Aorta (tissue), 5 donors: ENCODE results near the gene ARHGAP11A. TPM values are rescaled to one million over a fixed set of nuclear protein-coding genes. Genes with fewer than 3 reads are reported as not detected.
A peak's percentile ranks its signal among the peaks of the same experiment; 100 is the strongest.

Experiments
- ATAC-seq: fragments of 200-7000 bp; cut with Tn5 transposase; one replicate; pipeline ENCODE4 v1.9.1; 2022; ENCODE audit warnings: moderate library complexity; ENCODE audit not compliant: low FRiP score
- DNase-seq, 2 donors: peaks; one replicate each; pipeline ENCODE4 v3.0.0-alpha.2; 2020
- H3K27ac ChIP-seq, 2 donors: one replicate each; pipeline ENCODE4 v1.5.1; 2013; ENCODE audit warnings: low read length in 2 of 2, mild to moderate bottlenecking in 2 of 2, moderate library complexity in 2 of 2, control low read depth in 1 of 2, inconsistent platforms in 1 of 2, low read depth in 1 of 2
- H3K27me3 ChIP-seq, 2 donors: one replicate each; pipeline ENCODE4 v1.6.1; 2013; ENCODE audit warnings: control low read depth in 1 of 2, low read length in 1 of 2, mild to moderate bottlenecking in 1 of 2, moderate library complexity in 1 of 2; ENCODE audit not compliant: insufficient read depth in 2 of 2, control insufficient read depth in 1 of 2
- H3K36me3 ChIP-seq, 2 donors: one replicate each; pipeline ENCODE4 v1.6.1; 2013; ENCODE audit warnings: control low read depth in 1 of 2, low read length in 1 of 2, mild to moderate bottlenecking in 1 of 2; ENCODE audit not compliant: insufficient read depth in 2 of 2, control insufficient read depth in 1 of 2
- H3K4me1 ChIP-seq, 2 donors: one replicate each; pipeline ENCODE4 v1.6.1; 2013; ENCODE audit warnings: low read length in 2 of 2, control low read depth in 1 of 2, mild to moderate bottlenecking in 1 of 2, moderate library complexity in 1 of 2; ENCODE audit not compliant: insufficient read depth in 2 of 2, control insufficient read depth in 1 of 2
- H3K4me3 ChIP-seq, 2 donors: one replicate each; pipeline ENCODE4 v1.5.1; 2013; ENCODE audit warnings: low read length in 2 of 2, control low read depth in 1 of 2, mild to moderate bottlenecking in 1 of 2
- H3K9me3 ChIP-seq: one replicate; pipeline ENCODE4 v1.6.1; 2013; ENCODE audit warnings: mild to moderate bottlenecking, low read length; ENCODE audit not compliant: control insufficient read depth
- WGBS, 2 donors: extraction: QIAGEN DNeasy Blood & Tissue Kit; methylation state at CpG; one replicate each; pipeline ENCODE4 v1.1.7; 2013; 5-methylcytosine and 5-hydroxymethylcytosine counted together
- intact Hi-C, 2 donors: fragments of 100-400 bp; cut with DNase I; formaldehyde crosslinking; loops; one replicate each; pipeline versions ENCODE4 v1.14.2 to v1.15.0; 2022
- polyA plus RNA-seq, 2 donors: library from polyadenylated mRNA; stranded (reverse); fragments of 200-250 nt; gene quantifications; one replicate each; pipeline ENCODE4 v1.2.3, GENCODE V29; 2013
- total RNA-seq, 2 donors: library from RNA; stranded (reverse); fragmentation: NEBNext Ultra II Directional; extraction: Animal tissue kit (Norgen Biotek cat#: 25700); gene quantifications; one replicate each; pipeline ENCODE4 v1.2.1, GENCODE V29; 2021
- donor health status: healthy with polysubstance abuse.
- donor health status: Bipolar disorder and iron deficiency.
- donor health status: DM: no; HTN: no; CAD: no.
- donor health status: DM: no; HTN: no; CAD: no.
- donor health status: DM: yes; HTN: yes; CAD: no.

The ARHGAP11A gene
- total and polyA plus RNA-seq, 4 donors: 1.1 to 5.0 (median 3.6) TPM

DNA sequence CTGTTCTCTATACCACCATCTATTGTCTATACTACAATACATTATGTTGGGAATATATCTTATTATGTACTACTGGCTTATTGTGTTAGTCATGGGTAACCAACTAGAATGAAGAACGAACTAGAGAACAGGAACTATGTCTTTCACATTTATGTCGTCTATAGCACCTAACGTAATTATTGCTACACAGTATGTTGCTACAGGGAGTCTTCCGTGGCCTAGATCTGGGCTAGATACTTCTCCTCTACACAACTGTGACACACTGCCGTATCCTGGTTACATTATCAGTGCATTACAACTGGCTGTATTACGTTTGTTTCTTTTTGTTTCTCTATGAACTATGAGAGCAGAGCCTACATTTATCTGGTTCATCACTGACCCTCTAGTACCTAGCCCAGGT, 60.2 kb downstream of the ARHGAP11A start:
- Histone ChIP-seq H3K9me3 (no peaks in the 10 kb centered on the region), H3K4me3 (no peak overlapping the region), H3K27me3 (no peaks in the 10 kb centered on the region), H3K36me3 (no peaks in the 10 kb centered on the region), H3K4me1 (no peaks in the 10 kb centered on the region), H3K27ac (no peak overlapping the region)
- intact Hi-C loops: no loop called here
- peak; percentile 6 for ATAC-seq
- DNase-seq: no peak
- WGBS, 2 donors: 74 to 77% methylated on average over 6 of the region's 6 CpGs

GRCh38 chr15:32676169-32676568, 60.9 kb downstream of the ARHGAP11A start:
- Histone ChIP-seq H3K27me3 (no peaks in the 10 kb centered on the region), H3K4me3 (no peak overlapping the region), H3K9me3 (no peaks in the 10 kb centered on the region), H3K27ac (no peak overlapping the region), H3K4me1 (no peaks in the 10 kb centered on the region), H3K36me3 (no peaks in the 10 kb centered on the region)
- no peak for DNase-seq
- intact Hi-C loops: no loop called here
- WGBS, 2 donors: 87 to 89% methylated on average over 2 of the region's 2 CpGs
- ATAC-seq: no peak

DNA sequence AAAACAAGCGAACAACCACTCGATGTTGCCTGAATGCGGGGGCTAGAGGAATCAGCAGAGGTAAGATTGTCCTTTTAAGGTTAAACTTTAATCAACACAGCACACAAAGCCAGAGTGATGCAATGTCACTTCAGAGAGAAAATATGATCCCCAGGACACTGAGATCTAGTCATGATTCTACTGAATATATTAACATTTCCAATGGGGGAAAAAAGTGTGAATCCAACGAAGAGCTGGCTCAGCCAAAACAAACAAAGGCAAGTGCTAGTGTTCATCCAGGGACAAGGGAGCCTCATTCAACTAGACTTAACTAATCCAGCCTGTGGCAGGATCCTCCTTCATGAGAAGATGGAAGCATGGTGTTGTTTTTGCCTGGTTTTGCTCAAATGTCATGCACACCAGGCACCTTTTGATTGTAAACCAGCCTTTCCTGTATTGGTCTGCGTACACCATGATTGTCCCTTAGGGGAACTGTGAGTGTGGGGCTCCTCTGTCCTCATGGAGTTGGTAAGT, 62.0 kb downstream of the ARHGAP11A start:
- intact Hi-C loops: no loop called here
- no peaks in the 10 kb centered on the region for H3K9me3 ChIP-seq
- H3K4me1 ChIP-seq: no peaks in the 10 kb centered on the region
- H3K4me3 ChIP-seq: no peak overlapping the region
- H3K27me3 ChIP-seq: no peaks in the 10 kb centered on the region
- H3K36me3 ChIP-seq: no peaks in the 10 kb centered on the region
- DNase-seq (no peak), ATAC-seq (peak; percentile 61)
- H3K27ac ChIP-seq: no peak overlapping the region
- WGBS, 2 donors: 76 to 84% methylated on average over 5 of the region's 5 CpGs

GRCh38 chr15:32679298-32679690, 64.0 kb downstream of the ARHGAP11A start:
- Histone ChIP-seq H3K4me3 (no peak overlapping the region), H3K36me3 (no peaks in the 10 kb centered on the region), H3K27me3 (no peaks in the 10 kb centered on the region), H3K4me1 (peaks cover 0 to 4% of the 10 kb centered on the region in 2 donors), H3K9me3 (peaks cover 2% of the 10 kb centered on the region), H3K27ac (no peak overlapping the region)
- DNase-seq: no peak
- no peak for ATAC-seq
- WGBS, 2 donors: 95 to 96% methylated on average over 4 of the region's 4 CpGs
- intact Hi-C loops: no loop called here

DNA sequence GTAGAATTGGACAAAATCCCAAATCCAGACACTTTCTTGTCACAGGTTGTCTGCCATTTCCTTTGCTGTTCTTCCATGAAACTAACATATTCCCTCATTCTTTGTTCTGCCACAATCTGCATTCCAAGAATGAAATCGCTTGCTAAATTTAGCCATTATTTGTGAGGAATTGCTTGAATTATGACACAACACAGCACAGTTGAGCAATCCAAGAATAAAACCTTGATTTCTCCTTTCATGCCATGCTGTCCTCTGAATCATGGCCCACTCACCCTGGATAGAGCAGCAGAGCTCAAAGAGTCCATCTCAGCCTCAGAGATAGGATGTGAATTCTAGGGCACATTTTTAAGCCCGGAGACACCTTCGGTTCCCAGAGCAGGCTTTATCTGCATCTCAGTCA, 67.3 kb downstream of the ARHGAP11A start:
- DNase-seq (no peak), ATAC-seq (no peak)
- Histone ChIP-seq H3K27ac (no peak overlapping the region), H3K9me3 (peaks cover 2% of the 10 kb centered on the region), H3K4me1 (peaks cover 0 to 4% of the 10 kb centered on the region in 2 donors), H3K36me3 (no peaks in the 10 kb centered on the region), H3K4me3 (no peak overlapping the region), H3K27me3 (no peaks in the 10 kb centered on the region)
- intact Hi-C loops: no loop called here
- 55 to 62% methylated on average over 3 of the region's 3 CpGs for WGBS, 2 donors

GRCh38 chr15:32682977-32683630, 67.8 kb downstream of the ARHGAP11A start:
- no peak overlapping the region for H3K27ac ChIP-seq
- ATAC-seq (no peak), DNase-seq (no peak)
- H3K4me3 ChIP-seq: no peak overlapping the region
- H3K27me3 ChIP-seq: no peaks in the 10 kb centered on the region
- H3K36me3 ChIP-seq: no peaks in the 10 kb centered on the region
- peaks cover 2% of the 10 kb centered on the region for H3K9me3 ChIP-seq
- intact Hi-C loops: no loop called here
- peaks cover 0 to 4% of the 10 kb centered on the region in 2 donors for H3K4me1 ChIP-seq
- WGBS, 2 donors: 94 to 96% methylated on average over 2 of the region's 2 CpGs

DNA sequence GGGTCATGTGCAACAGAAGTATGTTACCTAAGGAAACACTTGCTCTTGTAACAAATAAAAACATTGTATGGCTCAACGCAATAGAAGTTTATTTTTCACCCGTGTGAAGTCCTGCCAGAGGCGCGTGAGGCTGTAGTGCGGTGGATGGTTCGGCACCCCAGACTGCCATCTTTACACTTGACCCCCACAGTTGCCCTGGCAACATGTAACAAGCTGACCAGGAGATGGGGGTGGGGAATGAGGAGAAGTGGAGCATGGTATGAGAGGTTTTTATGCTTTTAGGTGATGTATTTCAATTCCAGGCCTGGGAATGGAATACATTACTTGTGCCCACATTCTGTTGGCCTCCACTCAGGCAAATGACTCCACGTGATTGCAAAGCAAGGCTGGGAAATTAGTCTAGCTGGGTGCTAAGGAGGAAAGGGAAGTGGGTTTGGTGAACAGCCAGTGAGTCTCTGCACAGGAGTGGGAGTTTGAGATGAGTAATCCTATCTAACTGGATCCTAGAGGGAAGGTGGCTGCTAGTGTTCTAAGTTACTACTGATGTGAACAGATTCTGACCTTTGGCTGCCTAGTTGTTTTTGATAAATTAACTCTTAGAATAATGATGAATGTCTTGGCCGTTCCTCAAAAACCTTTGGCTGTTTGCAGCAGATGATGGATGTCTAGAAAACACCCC, 68.7 kb downstream of the ARHGAP11A start:
- H3K4me3 ChIP-seq: no peak overlapping the region
- H3K27ac ChIP-seq: no peak overlapping the region
- ATAC-seq (peak; percentile 52), DNase-seq (peak in 1 of 2 donors; percentile 67)
- H3K36me3 ChIP-seq: no peaks in the 10 kb centered on the region
- H3K27me3 ChIP-seq: no peaks in the 10 kb centered on the region
- 71 to 76% methylated on average over 8 of the region's 8 CpGs for WGBS, 2 donors
- intact Hi-C loops: no loop called here
- peaks cover 0 to 4% of the 10 kb centered on the region in 2 donors for H3K4me1 ChIP-seq
- peaks cover 2% of the 10 kb centered on the region for H3K9me3 ChIP-seq

DNA sequence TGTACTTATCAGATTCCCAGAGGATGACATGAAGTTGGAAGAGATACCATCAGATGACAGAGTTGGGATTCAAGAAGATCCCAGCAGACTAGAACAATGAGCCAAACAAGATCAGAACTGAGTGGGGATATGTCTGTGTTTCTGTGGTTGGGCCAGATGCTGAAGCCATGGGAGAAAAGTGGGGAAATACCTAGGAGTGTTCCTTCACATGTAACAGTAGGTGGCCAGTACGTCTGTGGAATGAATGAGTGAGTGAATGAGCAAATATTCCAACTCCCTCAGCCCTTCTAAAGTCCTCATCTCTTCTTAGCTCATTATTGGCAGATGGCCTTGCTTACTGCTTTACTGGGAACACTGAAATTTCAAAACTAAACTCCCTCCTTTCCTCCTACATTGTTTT, 70.3 kb downstream of the ARHGAP11A start:
- WGBS, 2 donors: 56 to 71% methylated on average over 1 of the region's 1 CpG
- Histone ChIP-seq H3K9me3 (peaks cover 2% of the 10 kb centered on the region), H3K36me3 (no peaks in the 10 kb centered on the region), H3K27ac (no peak overlapping the region), H3K4me3 (no peak overlapping the region), H3K27me3 (no peaks in the 10 kb centered on the region), H3K4me1 (peaks cover 0 to 4% of the 10 kb centered on the region in 2 donors)
- intact Hi-C loops: no loop called here
- DNase-seq (no peak), ATAC-seq (peak; percentile 45)

DNA sequence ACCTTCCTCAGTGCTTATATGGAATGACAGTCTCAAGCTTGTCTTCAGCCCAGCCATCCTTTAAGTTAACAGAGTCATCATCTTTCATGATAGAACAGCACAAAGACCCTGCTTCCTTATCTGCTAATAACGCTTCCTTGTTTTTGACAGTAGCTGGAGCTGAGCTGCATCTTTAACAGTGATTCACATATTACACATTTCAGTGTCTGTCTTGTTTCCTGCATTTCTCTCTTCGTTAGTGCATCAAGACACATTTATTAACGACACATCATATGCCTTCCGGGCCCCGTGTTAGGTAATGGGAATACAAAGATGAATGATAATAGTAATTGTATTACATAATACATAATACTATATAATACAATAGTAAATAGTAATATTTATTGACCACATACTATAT, 72.3 kb downstream of the ARHGAP11A start:
- intact Hi-C loops: no loop called here
- DNase-seq (no peak), ATAC-seq (no peak)

More for the DNA sequence above, 72.3 kb downstream of the ARHGAP11A start:
- WGBS, 2 donors: 94 to 96% methylated on average over 5 of the region's 5 CpGs
- Histone ChIP-seq H3K36me3 (no peaks in the 10 kb centered on the region), H3K4me3 (no peak overlapping the region), H3K4me1 (peaks cover 0 to 2% of the 10 kb centered on the region in 2 donors), H3K27me3 (no peaks in the 10 kb centered on the region), H3K9me3 (peaks cover 2% of the 10 kb centered on the region), H3K27ac (no peak overlapping the region)
